ENCODE results near the gene SLC9A9.

The SLC9A9 gene

DNA sequence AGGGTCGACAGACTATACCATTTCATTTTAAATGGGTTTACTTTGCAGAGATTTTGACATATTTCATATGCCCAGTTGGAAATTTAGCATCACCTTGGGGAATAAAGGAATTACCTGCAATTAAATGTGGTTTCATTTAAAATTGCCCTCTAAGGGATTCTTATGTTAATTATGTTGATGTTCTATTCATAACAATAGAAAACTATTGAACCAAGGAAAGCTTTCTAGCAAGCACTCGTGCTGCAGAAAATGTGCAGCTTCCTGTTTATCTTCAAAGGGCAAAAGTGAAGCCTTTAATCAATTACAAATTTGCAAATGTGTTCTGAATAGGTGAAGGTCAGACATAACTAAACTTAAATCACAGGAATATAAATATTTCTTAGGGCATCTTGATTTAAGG, 376.6 kb downstream of the SLC9A9 start:
- H3K27me3 Mint-ChIP-seq = no peaks in the 10 kb centered on the region
- no peak overlapping the region for H3K4me3 Mint-ChIP-seq
- H3K9me3 Mint-ChIP-seq = no peaks in the 10 kb centered on the region
- peaks cover 1% of the 10 kb centered on the region for H3K36me3 Mint-ChIP-seq (ENCODE audit: insufficient read depth)
- H3K4me1 Mint-ChIP-seq = no peaks in the 10 kb centered on the region
- DNase-seq (ENCODE audit: low spot score in 2 of 2) = no peak
- no peak for ATAC-seq (replicated peaks; ENCODE audit: extremely low read depth, poor library complexity, severe bottlenecking)
- H3K27ac Mint-ChIP-seq (ENCODE audit: low read depth) = no peak overlapping the region

GRCh38 chr3:143469159-143469558, 379.1 kb downstream of the SLC9A9 start:
- H3K27ac Mint-ChIP-seq (ENCODE audit: low read depth) = no peak overlapping the region
- H3K4me3 Mint-ChIP-seq = no peak overlapping the region
- H3K27me3 Mint-ChIP-seq = no peaks in the 10 kb centered on the region
- no peaks in the 10 kb centered on the region for H3K4me1 Mint-ChIP-seq
- ATAC-seq (replicated peaks; ENCODE audit: extremely low read depth, poor library complexity, severe bottlenecking) = no peak
- peaks cover 1% of the 10 kb centered on the region for H3K36me3 Mint-ChIP-seq (ENCODE audit: insufficient read depth)
- no peaks in the 10 kb centered on the region for H3K9me3 Mint-ChIP-seq
- no peak for DNase-seq (ENCODE audit: low spot score in 2 of 2)

DNA sequence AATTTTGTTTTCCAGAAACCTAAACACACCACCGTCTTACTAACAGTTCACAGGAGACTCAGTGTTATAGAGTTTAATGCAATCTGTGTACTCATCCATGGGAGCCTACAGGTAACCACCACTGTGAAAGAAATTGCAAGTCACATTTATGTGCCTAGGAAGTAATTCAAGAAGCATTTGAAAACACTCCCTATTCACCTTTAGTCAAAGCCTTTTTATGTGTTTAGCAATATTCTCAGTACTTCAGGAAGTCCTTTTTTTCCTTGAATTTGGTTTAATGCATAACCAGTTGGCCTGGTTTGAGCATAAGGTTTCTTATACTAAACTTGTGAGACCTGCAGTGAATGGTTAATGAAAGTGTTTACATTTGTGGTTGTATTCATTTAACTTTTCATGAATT, 382.6 kb downstream of the SLC9A9 start:
- no peak for DNase-seq (ENCODE audit: low spot score in 2 of 2)

GRCh38 chr3:143464850-143465249, 383.4 kb downstream of the SLC9A9 start:
- Mint-ChIP-seq H3K27me3 (no peaks in the 10 kb centered on the region), H3K4me1 (no peaks in the 10 kb centered on the region), H3K9me3 (no peaks in the 10 kb centered on the region), H3K27ac (ENCODE audit: low read depth) (no peak overlapping the region), H3K4me3 (no peak overlapping the region), H3K36me3 (ENCODE audit: insufficient read depth) (peaks cover 1% of the 10 kb centered on the region)
- ATAC-seq (replicated peaks; ENCODE audit: extremely low read depth, poor library complexity, severe bottlenecking) (no peak), DNase-seq (ENCODE audit: low spot score in 2 of 2) (no peak)

More for the DNA sequence above, 382.6 kb downstream of the SLC9A9 start:
- no peak for ATAC-seq (replicated peaks; ENCODE audit: extremely low read depth, poor library complexity, severe bottlenecking)
- Mint-ChIP-seq H3K9me3 (no peaks in the 10 kb centered on the region), H3K36me3 (ENCODE audit: insufficient read depth) (peaks cover 1% of the 10 kb centered on the region), H3K27ac (ENCODE audit: low read depth) (no peak overlapping the region), H3K4me1 (no peaks in the 10 kb centered on the region), H3K27me3 (no peaks in the 10 kb centered on the region), H3K4me3 (no peak overlapping the region)

DNA sequence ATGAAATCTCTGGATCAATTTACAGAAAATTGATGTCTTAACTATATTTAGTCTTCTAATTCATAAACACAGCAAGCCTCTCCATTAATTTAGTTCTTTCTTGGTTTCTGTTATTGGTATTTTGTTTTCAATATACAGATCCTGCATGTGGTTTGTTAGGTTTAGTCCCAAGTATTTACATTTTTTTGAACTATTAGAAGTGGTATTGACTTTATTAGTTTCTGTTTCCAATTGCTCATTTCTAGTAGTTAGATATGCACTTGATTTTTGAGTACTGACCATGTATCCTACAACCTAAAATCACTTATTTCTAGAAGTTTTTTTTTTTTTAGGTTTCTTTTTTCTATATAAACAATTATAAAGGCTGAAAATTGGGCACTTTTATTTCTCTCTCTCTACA, 392.8 kb downstream of the SLC9A9 start:
- no peak for ATAC-seq (replicated peaks; ENCODE audit: extremely low read depth, poor library complexity, severe bottlenecking)
- peaks cover 2% of the 10 kb centered on the region for H3K36me3 Mint-ChIP-seq (ENCODE audit: insufficient read depth)
- no peaks in the 10 kb centered on the region for H3K9me3 Mint-ChIP-seq
- DNase-seq (ENCODE audit: low spot score in 2 of 2) = no peak
- no peaks in the 10 kb centered on the region for H3K4me1 Mint-ChIP-seq
- H3K27ac Mint-ChIP-seq (ENCODE audit: low read depth) = no peak overlapping the region
- H3K4me3 Mint-ChIP-seq = no peak overlapping the region
- no peaks in the 10 kb centered on the region for H3K27me3 Mint-ChIP-seq

DNA sequence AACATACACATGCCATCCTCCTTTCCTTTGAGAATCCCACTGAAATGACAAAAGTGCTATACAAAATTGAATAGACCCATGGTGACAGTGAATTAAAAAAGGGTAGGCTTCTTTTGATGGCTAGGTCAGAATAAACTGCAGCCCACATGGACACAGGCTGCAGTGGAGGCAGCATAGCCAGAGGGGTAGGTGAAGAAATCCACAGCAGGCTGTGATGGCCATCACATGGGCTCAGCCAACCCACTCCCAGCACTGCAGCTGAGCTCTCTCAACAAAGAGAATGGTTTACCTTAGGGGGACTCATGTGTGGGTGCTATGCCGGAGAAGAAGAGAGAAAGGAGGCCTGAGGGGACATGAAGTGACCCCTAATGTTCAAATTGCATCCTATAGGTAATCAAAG, 397.6 kb downstream of the SLC9A9 start:
- Mint-ChIP-seq H3K27me3 (no peaks in the 10 kb centered on the region), H3K36me3 (ENCODE audit: insufficient read depth) (peaks cover 7% of the 10 kb centered on the region), H3K4me3 (no peak overlapping the region), H3K4me1 (no peaks in the 10 kb centered on the region), H3K27ac (ENCODE audit: low read depth) (no peak overlapping the region), H3K9me3 (no peaks in the 10 kb centered on the region)
- ATAC-seq (replicated peaks; ENCODE audit: extremely low read depth, poor library complexity, severe bottlenecking) (no peak), DNase-seq (ENCODE audit: low spot score in 2 of 2) (no peak)

DNA sequence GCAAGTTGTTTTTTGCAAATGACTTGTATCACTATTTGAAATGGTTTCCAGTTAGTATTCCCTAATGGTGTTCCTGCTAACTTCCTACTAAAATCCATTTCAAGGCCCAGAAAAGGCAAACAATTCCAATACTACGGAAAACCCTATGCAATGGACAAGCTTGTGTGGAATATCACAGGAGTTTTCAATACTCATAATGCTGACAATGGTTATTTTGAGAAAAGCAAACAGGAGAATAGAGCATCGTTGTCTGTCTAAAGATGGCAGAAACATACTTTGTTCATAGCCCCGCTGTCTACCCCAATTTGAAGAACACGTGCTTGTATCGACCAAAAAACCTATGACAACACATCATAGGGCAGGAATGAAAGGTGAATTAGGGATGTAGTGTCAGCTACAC, 400.8 kb downstream of the SLC9A9 start:
- Mint-ChIP-seq H3K27me3 (no peaks in the 10 kb centered on the region), H3K36me3 (ENCODE audit: insufficient read depth) (peaks cover 7% of the 10 kb centered on the region), H3K4me3 (no peak overlapping the region), H3K4me1 (peaks cover 18% of the 10 kb centered on the region), H3K9me3 (no peaks in the 10 kb centered on the region), H3K27ac (ENCODE audit: low read depth) (no peak overlapping the region)
- ATAC-seq (replicated peaks; ENCODE audit: extremely low read depth, poor library complexity, severe bottlenecking) = no peak
- no peak for DNase-seq (ENCODE audit: low spot score in 2 of 2)

DNA sequence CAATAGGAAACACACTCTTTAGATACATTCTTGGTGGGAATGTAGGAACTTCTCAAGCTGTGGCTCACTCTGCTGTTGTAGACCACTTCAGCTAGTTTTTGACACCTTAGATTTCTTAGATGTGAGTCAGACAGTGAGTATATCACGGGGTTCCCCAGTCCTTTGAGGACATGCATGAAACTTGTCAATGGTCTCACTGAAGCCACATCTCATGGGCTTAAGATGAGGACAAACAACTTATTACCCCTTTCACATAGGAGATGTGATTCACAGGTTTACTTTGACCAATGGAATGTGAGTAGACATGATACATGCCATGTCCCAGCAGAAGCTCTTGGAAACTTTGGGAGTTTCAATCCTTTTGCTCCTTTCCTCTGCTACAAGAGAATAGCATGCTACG, 403.1 kb downstream of the SLC9A9 start:
- no peak for ATAC-seq (replicated peaks; ENCODE audit: extremely low read depth, poor library complexity, severe bottlenecking)
- no peak overlapping the region for H3K4me3 Mint-ChIP-seq

GRCh38 chr3:143443851-143444331, 404.4 kb downstream of the SLC9A9 start:
- H3K27ac Mint-ChIP-seq (ENCODE audit: low read depth) = no peak overlapping the region
- DNase-seq (ENCODE audit: low spot score in 2 of 2) (no peak), ATAC-seq (replicated peaks; ENCODE audit: extremely low read depth, poor library complexity, severe bottlenecking) (no peak)
- peaks cover 8% of the 10 kb centered on the region for H3K36me3 Mint-ChIP-seq (ENCODE audit: insufficient read depth)
- no peak overlapping the region for H3K4me3 Mint-ChIP-seq
- peaks cover 18% of the 10 kb centered on the region for H3K4me1 Mint-ChIP-seq
- no peaks in the 10 kb centered on the region for H3K27me3 Mint-ChIP-seq
- no peaks in the 10 kb centered on the region for H3K9me3 Mint-ChIP-seq

More for the DNA sequence above, 403.1 kb downstream of the SLC9A9 start:
- Mint-ChIP-seq H3K36me3 (ENCODE audit: insufficient read depth) (peaks cover 7% of the 10 kb centered on the region), H3K9me3 (no peaks in the 10 kb centered on the region), H3K4me1 (peaks cover 18% of the 10 kb centered on the region), H3K27me3 (no peaks in the 10 kb centered on the region), H3K27ac (ENCODE audit: low read depth) (no peak overlapping the region)
- no peak for DNase-seq (ENCODE audit: low spot score in 2 of 2)

GRCh38 chr3:143442814-143443447, 405.3 kb downstream of the SLC9A9 start:
- ATAC-seq (replicated peaks; ENCODE audit: extremely low read depth, poor library complexity, severe bottlenecking) = no peak
- Mint-ChIP-seq H3K36me3 (ENCODE audit: insufficient read depth) (peaks cover 5% of the 10 kb centered on the region), H3K4me1 (peaks cover 18% of the 10 kb centered on the region), H3K27me3 (no peaks in the 10 kb centered on the region), H3K4me3 (no peak overlapping the region), H3K9me3 (no peaks in the 10 kb centered on the region), H3K27ac (ENCODE audit: low read depth) (no peak overlapping the region)
- DNase-seq (ENCODE audit: low spot score in 2 of 2) = no peak

- no peak for ATAC-seq (replicated peaks; ENCODE audit: extremely low read depth, poor library complexity, severe bottlenecking)
- no peaks in the 10 kb centered on the region for H3K27me3 Mint-ChIP-seq
- H3K4me1 Mint-ChIP-seq = peaks cover 18% of the 10 kb centered on the region
- DNase-seq (ENCODE audit: low spot score in 2 of 2) = no peak
- H3K27ac Mint-ChIP-seq (ENCODE audit: low read depth) = no peak overlapping the region
- H3K36me3 Mint-ChIP-seq (ENCODE audit: insufficient read depth) = peaks cover 6% of the 10 kb centered on the region
- no peaks in the 10 kb centered on the region for H3K9me3 Mint-ChIP-seq
- no peak overlapping the region for H3K4me3 Mint-ChIP-seq
Measured at GRCh38 chr3:143441516-143442171, 406.6 kb downstream of the SLC9A9 start.

GRCh38 chr3:143439817-143440216, 408.5 kb downstream of the SLC9A9 start:
- Mint-ChIP-seq H3K27ac (ENCODE audit: low read depth) (no peak overlapping the region), H3K27me3 (no peaks in the 10 kb centered on the region), H3K36me3 (ENCODE audit: insufficient read depth) (peaks cover 2% of the 10 kb centered on the region), H3K4me3 (no peak overlapping the region), H3K4me1 (peaks cover 14% of the 10 kb centered on the region), H3K9me3 (no peaks in the 10 kb centered on the region)
- DNase-seq (ENCODE audit: low spot score in 2 of 2) (no peak), ATAC-seq (replicated peaks; ENCODE audit: extremely low read depth, poor library complexity, severe bottlenecking) (no peak)

DNA sequence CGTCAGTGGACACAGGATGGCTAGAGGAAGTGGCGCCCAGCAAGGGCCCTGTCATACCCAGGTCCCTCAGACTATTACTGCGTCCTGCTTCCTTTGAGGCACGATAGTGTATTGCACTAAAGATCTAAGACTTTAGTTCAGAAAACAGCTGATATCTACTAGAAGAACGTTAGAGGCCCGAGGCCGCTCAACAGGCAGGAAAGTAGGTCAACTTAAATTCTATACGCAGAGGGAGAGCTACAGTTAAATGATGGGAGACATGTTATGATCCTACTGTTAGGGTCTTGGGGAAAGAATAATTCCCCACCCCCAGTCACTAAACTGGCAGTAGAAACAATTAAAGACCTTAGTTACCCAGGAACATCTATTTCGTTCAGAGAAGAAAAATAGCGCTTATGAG, 410.9 kb downstream of the SLC9A9 start:
- Mint-ChIP-seq H3K9me3 (no peaks in the 10 kb centered on the region), H3K36me3 (ENCODE audit: insufficient read depth) (peaks cover 2% of the 10 kb centered on the region), H3K4me1 (no peaks in the 10 kb centered on the region), H3K27ac (ENCODE audit: low read depth) (no peak overlapping the region), H3K4me3 (no peak overlapping the region), H3K27me3 (no peaks in the 10 kb centered on the region)
- no peak for DNase-seq (ENCODE audit: low spot score in 2 of 2)
- ATAC-seq (replicated peaks; ENCODE audit: extremely low read depth, poor library complexity, severe bottlenecking) = no peak
